NCI-H1092 (cell line): ENCODE data around the gene SMYD3.
"Not testable (repeated sequence)": the region's sequence is repeated elsewhere in the genome, so short reads cannot be mapped to it uniquely, and the experiment has no call there.

Source experiments
- DNase-seq: peaks from one replicate; lab custom pipeline; 2025; lab: John Stamatoyannopoulos, UW

The SMYD3 gene

DNA sequence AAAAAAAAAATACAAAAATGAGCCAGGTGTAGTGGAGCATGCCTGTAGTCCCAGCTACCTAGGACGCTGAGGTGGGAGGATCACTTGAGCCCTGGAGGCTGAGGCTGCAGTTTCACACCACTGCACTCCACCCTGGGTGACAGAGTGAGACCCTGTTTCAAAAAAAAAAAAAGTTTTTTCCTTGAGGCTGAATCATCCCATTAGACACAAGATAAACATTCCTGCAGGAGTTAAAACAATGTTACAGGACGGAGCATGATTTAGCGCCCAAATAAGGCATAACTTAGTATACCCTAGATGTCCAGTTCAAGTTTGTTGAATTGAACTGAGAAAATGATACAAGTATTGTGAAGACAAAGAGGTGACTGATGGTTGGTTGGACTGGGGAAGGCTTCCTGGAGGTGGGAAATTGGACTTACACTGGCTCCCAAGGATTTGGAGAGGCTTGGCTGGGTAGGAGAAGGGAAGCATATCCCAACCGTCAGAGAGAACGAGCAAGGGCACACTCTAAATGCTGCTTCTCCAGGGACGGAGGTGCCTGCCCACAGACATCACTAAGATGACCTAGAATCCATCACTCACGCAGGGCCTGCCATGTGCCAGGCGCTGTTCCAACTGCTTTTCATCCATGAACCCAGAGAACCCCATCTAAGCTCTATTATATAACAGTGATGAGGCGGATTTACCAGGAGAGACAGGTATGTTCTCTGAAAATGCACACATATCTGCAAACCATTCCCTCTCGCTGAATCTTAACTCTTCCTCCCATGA lies 741.7 kb downstream of the SMYD3 start:
- no peak for DNase-seq

- no peak for DNase-seq
Observed at GRCh38 chr1:245763873-245764331, 743.2 kb downstream of the SMYD3 start.

DNA sequence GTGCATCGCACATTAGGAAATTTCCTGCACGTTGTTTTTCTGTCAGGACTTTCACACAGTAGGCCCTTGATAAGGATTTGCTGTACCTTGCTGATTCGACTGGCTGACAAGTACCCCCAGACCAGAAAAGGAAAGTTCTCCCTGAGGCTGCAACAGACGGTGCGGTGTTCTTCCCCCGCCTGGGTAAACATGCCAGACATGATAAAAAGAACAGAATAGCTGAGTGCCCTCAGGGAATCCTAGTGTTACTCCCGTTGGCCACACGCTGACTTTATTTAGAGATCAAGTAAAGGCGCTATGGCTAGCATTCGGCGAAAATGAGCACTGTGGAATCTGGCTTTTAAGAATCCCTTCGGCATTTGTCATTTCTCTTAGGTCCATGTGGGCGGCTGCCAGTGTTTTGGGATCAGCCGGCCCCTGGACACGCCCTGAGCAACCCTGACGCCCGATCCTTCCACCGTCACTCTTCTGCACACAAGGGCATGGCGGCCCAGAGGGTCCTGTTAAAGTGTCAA lies 744.6 kb downstream of the SMYD3 start:
- no peak for DNase-seq

GRCh38 chr1:245760301-245760700 lies 746.8 kb downstream of the SMYD3 start:
- no peak for DNase-seq

DNA sequence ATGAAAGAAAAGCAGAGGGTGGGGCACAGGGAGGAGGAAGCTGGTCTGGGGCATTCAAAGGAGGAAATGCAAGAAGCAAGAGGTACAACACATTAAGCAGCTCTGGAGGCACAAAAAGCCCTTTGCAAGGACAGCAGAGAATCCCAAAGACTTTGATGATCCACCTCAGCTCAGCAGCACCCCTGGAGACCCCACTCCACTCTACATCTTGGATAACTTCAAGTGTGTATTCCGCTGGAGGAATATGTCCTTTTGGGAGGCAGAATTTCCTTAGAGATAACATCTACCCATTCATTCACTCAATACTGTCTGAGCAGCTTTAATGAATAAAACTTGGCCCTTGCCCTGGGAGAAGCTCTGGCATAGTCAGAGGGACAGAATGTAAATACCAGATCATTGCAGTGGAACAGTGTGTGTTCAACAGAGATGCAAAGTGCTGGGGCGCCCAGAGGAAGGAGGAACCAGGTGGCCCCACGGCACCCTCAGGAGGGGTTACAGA lies 752.6 kb downstream of the SMYD3 start:
- no peak for DNase-seq

DNA sequence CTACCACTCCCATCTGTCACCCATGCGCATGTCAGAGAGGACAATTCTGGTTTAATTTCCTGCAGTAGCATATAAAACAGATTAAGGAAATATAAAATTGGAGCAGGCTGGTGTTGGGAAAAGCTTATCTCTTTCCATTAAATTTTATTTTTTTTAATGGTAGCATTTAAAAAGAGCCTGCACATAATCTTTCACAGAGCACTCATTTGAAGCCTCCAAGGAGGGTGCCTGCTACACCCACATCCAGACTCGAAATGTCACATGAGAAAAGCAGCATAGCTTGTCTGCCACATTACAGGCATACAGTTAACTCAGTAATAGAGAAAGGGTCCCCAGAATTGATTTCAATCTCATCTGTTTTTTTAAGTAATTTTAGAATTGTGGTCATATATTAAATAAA lies 753.3 kb downstream of the SMYD3 start:
- DNase-seq: no peak

GRCh38 chr1:245752561-245752960 lies 754.5 kb downstream of the SMYD3 start:
- no peak for DNase-seq

GRCh38 chr1:245751726-245752470 lies 755.2 kb downstream of the SMYD3 start:
- no peak for DNase-seq

GRCh38 chr1:245751116-245751515 lies 756.0 kb downstream of the SMYD3 start:
- DNase-seq: no peak

DNA sequence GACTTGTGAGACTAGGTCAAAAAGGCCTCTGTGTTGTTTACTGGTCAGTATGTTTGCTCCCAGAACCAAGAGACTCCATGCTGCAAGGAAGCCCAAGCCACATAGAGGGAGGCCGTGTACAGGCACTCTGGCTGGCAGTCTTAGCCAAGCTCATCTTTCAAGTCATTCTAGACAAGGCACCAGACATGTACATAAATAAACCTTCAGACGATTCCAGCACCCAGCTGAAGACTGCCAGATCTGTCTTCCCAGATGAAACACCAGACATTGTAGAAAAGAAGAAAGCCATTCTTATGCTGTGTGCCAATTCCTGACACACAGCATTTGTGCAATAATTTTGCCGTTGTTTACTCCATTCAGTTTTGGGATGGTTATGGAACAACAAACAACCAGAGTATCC lies 756.8 kb downstream of the SMYD3 start:
- no peak for DNase-seq

- DNase-seq: no peak
Observed at GRCh38 chr1:245749053-245749452, 758.0 kb downstream of the SMYD3 start.

- DNase-seq: no peak
Observed at GRCh38 chr1:245748646-245749045, 758.4 kb downstream of the SMYD3 start.

GRCh38 chr1:245748240-245748639 lies 758.8 kb downstream of the SMYD3 start:
- no peak for DNase-seq

- DNase-seq: no peak
Observed at GRCh38 chr1:245742896-245743295, 764.2 kb downstream of the SMYD3 start.

DNA sequence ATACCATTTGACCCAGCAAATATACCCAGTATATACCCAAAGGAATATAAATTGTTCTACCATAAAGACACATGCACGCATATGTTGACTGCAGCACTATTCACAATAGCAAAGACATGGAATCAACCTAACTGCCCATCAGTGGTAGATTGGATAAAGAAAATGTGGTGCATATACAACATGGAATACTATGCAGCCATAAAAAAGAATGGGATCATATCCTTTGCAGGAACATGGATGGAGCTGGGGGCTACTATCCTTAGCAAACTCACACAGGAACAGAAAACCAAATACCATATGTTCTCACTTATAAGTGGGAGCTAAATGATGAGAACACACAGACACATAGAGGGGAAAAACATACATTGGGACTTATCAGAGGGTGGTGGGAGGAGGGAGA lies 766.7 kb downstream of the SMYD3 start:
- DNase-seq: not testable (repeated sequence)

- no peak for DNase-seq
Observed at GRCh38 chr1:245730801-245731200, 776.3 kb downstream of the SMYD3 start.

GRCh38 chr1:245728035-245728434 lies 779.0 kb downstream of the SMYD3 start:
- DNase-seq: not testable (repeated sequence)

DNA sequence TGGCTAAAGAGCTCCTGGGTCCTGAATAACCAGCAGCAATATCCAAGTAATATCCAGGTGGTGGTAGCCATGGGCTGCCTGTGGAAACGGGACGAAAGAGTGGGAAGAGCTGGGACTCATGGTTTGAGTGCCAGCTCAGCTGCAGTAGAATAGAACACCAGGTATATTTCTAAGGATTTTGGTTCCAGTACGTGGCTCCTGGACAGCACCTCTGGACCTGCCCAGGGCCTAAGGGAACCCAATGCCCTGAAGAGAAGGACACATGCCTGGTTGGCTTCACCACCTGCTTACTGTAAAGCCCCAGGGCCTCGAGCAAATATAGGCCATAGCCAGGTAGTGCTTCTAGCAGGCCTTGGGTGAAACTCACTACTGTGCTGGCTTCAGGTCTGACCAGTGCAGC lies 785.6 kb downstream of the SMYD3 start:
- no peak for DNase-seq

DNA sequence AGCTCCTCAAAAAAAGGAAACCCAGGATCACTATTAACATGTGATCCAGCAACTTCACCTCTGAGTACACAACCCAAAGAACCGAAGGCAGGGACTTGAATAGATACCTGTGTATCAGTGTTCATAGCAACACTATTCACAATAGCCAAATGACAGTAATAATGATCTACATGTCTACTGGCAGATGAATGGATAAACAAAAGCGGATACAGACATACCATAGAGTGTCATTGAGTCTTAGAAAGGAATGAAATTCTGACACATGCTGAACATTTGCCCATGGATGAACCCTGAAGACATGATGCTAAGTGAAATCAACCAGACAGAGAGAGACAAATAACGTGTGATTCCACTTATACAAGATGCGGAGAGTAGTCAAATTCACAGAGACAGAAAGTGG lies 788.1 kb downstream of the SMYD3 start:
- DNase-seq: no peak

DNA sequence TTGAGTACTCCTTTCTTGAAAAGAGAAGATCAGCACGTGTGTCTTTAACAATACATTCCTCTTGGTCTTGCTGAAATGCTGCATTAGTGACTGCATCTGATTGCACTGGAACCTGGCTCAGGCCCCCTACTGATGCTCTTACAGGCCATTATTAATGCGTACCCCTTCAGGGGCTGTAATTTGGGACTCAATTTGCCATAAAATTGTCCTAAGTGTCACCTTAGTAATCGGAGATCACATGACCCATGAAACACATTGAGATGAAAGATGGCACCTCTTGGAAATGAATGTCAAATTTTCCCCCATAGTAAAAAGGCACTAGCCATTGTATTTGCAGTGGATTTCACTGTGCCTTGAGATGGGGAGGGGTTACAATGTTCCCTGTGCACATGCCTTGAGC lies 789.0 kb downstream of the SMYD3 start:
- no peak for DNase-seq

- DNase-seq: no peak
Observed at GRCh38 chr1:245717611-245718010, 789.5 kb downstream of the SMYD3 start.

GRCh38 chr1:245716561-245716960 lies 790.5 kb downstream of the SMYD3 start:
- DNase-seq: no peak

GRCh38 chr1:245715970-245716369 lies 791.1 kb downstream of the SMYD3 start:
- DNase-seq: no peak
